Adrenal gland (tissue), 12 donors: Measurements from ENCODE around the gene FADS3. TPM values are rescaled to one million over a fixed set of nuclear protein-coding genes. Genes with fewer than 3 reads are reported as not detected.

Source experiments
- DNase-seq, 7 donors: peaks; one replicate each; pipeline ENCODE4 v3.0.0-alpha.2; 2019 to 2020
- H3K27ac ChIP-seq, 5 donors: fragments of 200-600 bp; sonication (generic) in 4 of 5; 1 replicate in 3 of 5; 2 replicates in 2 of 5; pipeline versions ENCODE4 v1.5.1 to v1.8.0; 2016 to 2020; ENCODE audit warnings: mild to moderate bottlenecking in 1 of 5
- H3K27me3 ChIP-seq: fragments of 200-600 bp; 2 replicates; pipeline ENCODE4 v1.8.0; 2021
- H3K36me3 ChIP-seq, 2 donors: fragments of 200-600 bp; replicated peaks in 1 of 2; 1 replicate in 1 of 2; 2 replicates in 1 of 2; pipeline versions ENCODE4 v1.5.1 to v1.8.0; 2018 to 2022
- H3K4me1 ChIP-seq, 2 donors: fragments of 200-600 bp; replicated peaks in 1 of 2; 1 replicate in 1 of 2; 2 replicates in 1 of 2; pipeline versions ENCODE4 v1.5.1 to v1.8.0; 2018 to 2021
- H3K4me3 ChIP-seq, 4 donors: fragments of 200-600 bp; sonication (generic) in 3 of 4; one replicate each; pipeline ENCODE4 v1.5.1; 2016 to 2018
- H3K9me3 ChIP-seq, 3 donors: fragments of 200-600 bp; sonication (generic) in 1 of 3; replicated peaks in 1 of 3; 1 replicate in 2 of 3; 2 replicates in 1 of 3; pipeline versions ENCODE4 v1.5.1 to v1.8.0; 2016 to 2021
- CTCF ChIP-seq, 6 experiments: fragments of 450-650 bp in 4 of 6; fragments of 200-600 bp in 2 of 6; sonication (generic) in 1 of 6; IDR thresholded peaks; 1 replicate in 5 of 6; 2 replicates in 1 of 6; pipeline versions ENCODE4 v1.5.1 to v1.8.0; 2016 to 2021; ENCODE audit warnings: antibody characterized with exemption in 6 of 6, mild to moderate bottlenecking in 2 of 6, moderate library complexity in 1 of 6
- POLR2A ChIP-seq, 2 donors: fragments of 450-650 bp; IDR thresholded peaks; one replicate each; pipeline ENCODE4 v1.6.1; 2017; ENCODE audit warnings: antibody characterized with exemption in 2 of 2, mild to moderate bottlenecking in 2 of 2, moderate library complexity in 1 of 2
- WGBS, 4 donors: extraction: QIAGEN DNeasy Blood & Tissue Kit in 2 of 4; methylation state at CpG; one replicate each; pipeline versions ENCODE4 v1.1.5 to v1.1.7; 2013 to 2017; 5-methylcytosine and 5-hydroxymethylcytosine counted together
- intact Hi-C, 2 donors: fragments of 100-400 bp; cut with DNase I; formaldehyde crosslinking; loops; one replicate each; pipeline versions ENCODE4 v1.14.1 to v1.15.0; 2022 to 2023
- polyA plus RNA-seq, 3 donors: library from polyadenylated mRNA; stranded (reverse); fragments of 200-250 nt in 2 of 3; fragments of 350-450 nt in 1 of 3; fragmentation: Illumina TruSeq in 1 of 3; extraction: RNeasy Lipid Tissue Mini Kit (QIAGEN cat#74804) in 1 of 3; gene quantifications; one replicate each; pipeline ENCODE4 v1.2.3, GENCODE V29; 2013 to 2014
- total RNA-seq, 9 donors: library from RNA; depleted of rRNA in 4 of 9; stranded (reverse); fragments of >200 nt in 4 of 9; fragments of 120-200 nt in 1 of 9; fragmentation: NEBNext Ultra II Directional in 1 of 9; extraction: Animal tissue kit (Norgen Biotek cat#: 25700) in 1 of 9; gene quantifications; one replicate each; pipeline versions ENCODE4 v1.1.0 to v1.2.4, GENCODE V29; 2013 to 2023
- donor health status: healthy with polysubstance abuse.
- donor health status: Bipolar disorder and iron deficiency.
- donor health status: DM: yes; HTN: yes; CAD: no.
- donor health status: DM: no; HTN: no; CAD: no.
- donor health status: DM: no; HTN: no; CAD: no.
- donor health status: DM: yes; HTN: yes; CAD: no.

Gene FADS3
- total and polyA plus RNA-seq, 12 donors = 22.2 to 175 (median 105) TPM

GRCh38 chr11:61925736-61926135 lies 34.4 kb upstream of the FADS3 start:
- H3K27me3 ChIP-seq = no peaks in the 10 kb centered on the region
- intact Hi-C loops = no loop called here
- H3K9me3 ChIP-seq = no peaks in the 10 kb centered on the region
- DNase-seq = no peak
- H3K27ac ChIP-seq = no peak overlapping the region
- H3K4me3 ChIP-seq = no peak overlapping the region
- 91 to 98% (median 92%) methylated on average over 2 of the region's 2 CpGs for WGBS, 4 donors
- no peaks in the 10 kb centered on the region for H3K36me3 ChIP-seq
- peaks cover 13 to 20% of the 10 kb centered on the region in 2 donors for H3K4me1 ChIP-seq
- TF ChIP-seq CTCF (IDR thresholded peaks at IDR 0.05) (no peak), POLR2A (IDR thresholded peaks at IDR 0.05) (no peak)

- Histone ChIP-seq H3K36me3 (no peaks in the 10 kb centered on the region), H3K4me1 (peaks cover 13 to 20% of the 10 kb centered on the region in 2 donors), H3K27me3 (no peaks in the 10 kb centered on the region), H3K27ac (peak overlapping the region in 4 of 5 donors; percentile 3 to 93 (median 69)), H3K4me3 (no peak overlapping the region), H3K9me3 (no peaks in the 10 kb centered on the region)
- DNase-seq = no peak
- intact Hi-C loops = no loop called here
- TF ChIP-seq POLR2A (IDR thresholded peaks at IDR 0.05) (no peak), CTCF (IDR thresholded peaks at IDR 0.05) (no peak)
- WGBS, 4 donors = 54 to 65% (median 62%) methylated on average over 4 to 6 of the region's 6 CpGs
Measured at GRCh38 chr11:61924064-61924455, 32.7 kb upstream of the FADS3 start.

- no peak overlapping the region for H3K4me3 ChIP-seq
- no peaks in the 10 kb centered on the region for H3K36me3 ChIP-seq
- peak overlapping the region in 4 of 5 donors; percentile 50 to 93 (median 69) for H3K27ac ChIP-seq
- 34 to 53% (median 44%) methylated on average over 14 to 18 of the region's 18 CpGs for WGBS, 4 donors
- peaks cover 13 to 21% of the 10 kb centered on the region in 2 donors for H3K4me1 ChIP-seq
- TF ChIP-seq CTCF (IDR thresholded peaks at IDR 0.05) (peak in 1 of 6 experiments; percentile 4), POLR2A (IDR thresholded peaks at IDR 0.05) (peak in 1 of 2 donors; percentile 46)
- intact Hi-C loops = no loop called here
- peak; percentile 82 to 93 (median 92) for DNase-seq
- no peaks in the 10 kb centered on the region for H3K27me3 ChIP-seq
- H3K9me3 ChIP-seq = no peaks in the 10 kb centered on the region
Measured at GRCh38 chr11:61923166-61924063, 32.1 kb upstream of the FADS3 start.

GRCh38 chr11:61922539-61922938 lies 31.2 kb upstream of the FADS3 start:
- H3K9me3 ChIP-seq = no peaks in the 10 kb centered on the region
- peak in 5 of 7 donors; percentile 45 to 80 (median 62) for DNase-seq
- WGBS, 4 donors = 52 to 59% (median 57%) methylated on average over 6 of the region's 6 CpGs
- H3K27ac ChIP-seq = peak overlapping the region in 4 of 5 donors; percentile 50 to 93 (median 69)
- TF ChIP-seq POLR2A (IDR thresholded peaks at IDR 0.05) = peak in 1 of 2 donors; percentile 14
- no peak for TF ChIP-seq CTCF (IDR thresholded peaks at IDR 0.05)
- no peaks in the 10 kb centered on the region for H3K27me3 ChIP-seq
- intact Hi-C loops = no loop called here
- peaks cover 13 to 30% of the 10 kb centered on the region in 2 donors for H3K4me1 ChIP-seq
- H3K4me3 ChIP-seq = no peak overlapping the region
- no peaks in the 10 kb centered on the region for H3K36me3 ChIP-seq
